GM18508 (cell line): ENCODE measurements around the gene ELF2.
"Not testable (repeated sequence)": the region's sequence is repeated elsewhere in the genome, so short reads cannot be mapped to it uniquely, and the experiment has no call there.

ENCODE experiments used
- ATAC-seq: cut with Tn5 transposase; IDR thresholded peaks from one replicate; pipeline ENCODE4 v1.9.1; 2021; ENCODE audit warnings: moderate number of reproducible peaks; ENCODE audit not compliant: insufficient read depth, unreplicated experiment

Gene ELF2

DNA sequence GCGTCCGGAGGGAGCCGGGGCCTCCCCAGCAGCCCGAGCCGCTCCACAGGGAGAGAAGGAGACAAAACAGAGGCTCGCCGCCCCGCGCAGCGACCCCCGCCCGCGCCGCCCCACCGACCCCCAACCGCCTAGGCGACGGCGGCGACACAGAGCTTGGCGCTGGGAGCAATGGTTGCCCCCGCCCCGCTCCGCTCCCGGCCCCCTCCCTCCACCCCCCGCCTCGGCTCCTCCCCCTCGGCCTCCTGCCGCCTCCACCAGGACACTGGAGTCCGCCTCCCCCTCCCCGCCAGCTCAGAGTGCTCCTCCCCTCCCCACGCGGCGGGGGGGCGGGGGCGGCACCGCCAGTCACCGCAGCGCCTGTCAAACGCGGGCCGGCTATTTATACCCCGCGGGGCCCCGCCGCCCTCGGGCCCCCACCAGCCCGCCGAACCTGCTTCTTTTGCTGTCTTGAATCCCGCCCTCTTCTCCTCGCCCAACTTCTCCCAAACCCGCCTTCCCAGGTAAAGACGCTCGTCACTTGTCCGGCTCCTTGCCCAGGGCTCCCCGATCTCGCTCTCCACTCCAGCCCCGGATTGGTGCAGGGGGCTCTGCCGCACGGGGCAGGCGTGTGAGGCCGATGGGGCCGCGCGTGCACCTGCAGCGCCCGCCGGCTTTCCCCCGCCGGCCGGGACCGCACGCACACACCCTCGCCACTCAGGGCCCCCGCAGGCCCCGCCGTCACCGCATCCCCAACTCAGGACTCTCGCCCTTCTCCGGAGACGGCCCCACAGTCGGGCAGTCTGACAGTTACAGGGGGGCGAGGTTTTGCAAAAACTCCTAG is at the start of gene ELF2:
TSS of gene ELF2 (minus strand) at position 170 of the 820 bp plus-strand sequence. CDS start 39,517 bp downstream, outside the sequence.
- peak; percentile 21 for ATAC-seq

DNA sequence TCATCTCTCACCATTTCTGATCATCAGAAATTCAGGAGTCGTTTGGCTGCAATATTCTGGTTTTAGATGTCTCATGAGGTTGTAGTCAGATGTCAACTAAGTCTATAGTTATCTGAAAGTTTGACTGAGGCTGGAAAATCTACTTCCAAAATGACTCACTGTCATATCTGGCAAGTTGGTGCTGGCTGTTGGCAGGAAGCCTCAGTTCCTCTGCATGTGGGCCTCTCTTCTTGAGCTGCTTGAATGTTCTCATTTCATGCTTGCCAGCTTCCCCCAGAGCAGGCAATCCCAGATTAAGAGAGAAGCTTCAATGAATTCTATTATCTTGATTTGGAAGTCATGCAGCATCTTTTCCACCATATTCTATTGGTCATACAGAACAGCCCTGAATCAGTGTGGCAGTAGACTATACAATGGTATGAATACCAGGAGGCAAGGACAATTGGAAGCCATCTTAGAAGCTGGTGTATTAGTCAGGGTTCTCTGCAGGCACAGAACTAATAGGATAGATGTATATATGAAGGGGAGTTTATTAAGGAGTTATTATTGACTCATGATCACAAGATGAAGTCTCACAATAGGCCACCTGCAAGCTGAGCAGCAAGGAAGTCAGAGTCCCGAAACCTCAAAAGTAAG is 46.8 kb upstream of the ELF2 start:
- no peak for ATAC-seq

DNA sequence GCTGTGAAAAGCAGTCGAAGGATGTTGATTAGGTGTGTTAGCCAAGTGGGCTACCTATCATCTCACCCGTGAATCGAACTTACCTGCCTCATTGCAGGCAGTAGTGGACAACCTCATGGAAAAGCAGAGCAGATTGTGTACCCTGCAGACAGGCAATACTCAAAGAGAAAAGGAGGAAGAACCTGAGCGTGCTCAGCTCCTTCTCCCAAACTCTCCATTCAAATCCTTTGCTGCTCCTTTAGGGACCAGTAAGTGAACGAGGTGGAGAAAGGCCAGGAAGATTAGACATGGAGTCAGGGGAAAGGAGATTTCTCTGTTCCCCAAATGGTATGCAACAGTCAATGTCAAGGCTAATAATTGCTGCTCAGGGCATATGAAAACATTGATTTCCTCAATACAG is 45.2 kb upstream of the ELF2 start:
- ATAC-seq, result no peak

- ATAC-seq, result no peak
Observed at GRCh38 chr4:139221687-139222086, 44.7 kb upstream of the ELF2 start.

DNA sequence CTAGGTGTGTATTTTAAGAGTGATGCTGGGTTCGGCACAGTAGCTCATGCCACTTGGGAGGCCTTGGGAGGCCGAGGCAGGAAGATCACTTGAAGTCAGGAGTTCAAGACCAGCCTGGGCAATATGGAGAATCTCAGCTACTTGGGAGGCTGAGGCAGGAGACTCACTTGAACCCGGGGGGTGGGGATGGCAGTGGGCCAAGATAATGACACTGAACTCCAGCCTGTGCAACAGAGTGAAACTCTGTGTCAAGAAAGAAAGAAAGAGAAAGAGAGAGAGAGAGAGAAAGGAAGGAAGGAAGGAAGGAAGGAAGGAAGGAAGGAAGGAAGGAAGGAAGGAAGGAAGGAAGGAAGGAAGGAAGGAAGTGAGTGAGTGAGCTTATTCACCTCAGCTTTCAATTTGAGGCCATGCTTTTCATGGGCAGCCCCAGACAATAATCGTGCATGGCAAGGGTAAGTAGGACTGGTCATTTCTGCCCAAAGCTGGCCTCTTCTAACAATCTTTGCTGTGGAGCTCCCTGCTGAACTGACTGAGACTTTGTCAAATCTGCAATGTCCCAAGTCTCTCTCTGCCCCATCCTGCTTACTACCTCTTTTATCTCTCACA is 42.5 kb upstream of the ELF2 start:
- no peak for ATAC-seq

GRCh38 chr4:139214039-139214534 is 37.1 kb upstream of the ELF2 start:
- ATAC-seq, result peak; percentile 99

DNA sequence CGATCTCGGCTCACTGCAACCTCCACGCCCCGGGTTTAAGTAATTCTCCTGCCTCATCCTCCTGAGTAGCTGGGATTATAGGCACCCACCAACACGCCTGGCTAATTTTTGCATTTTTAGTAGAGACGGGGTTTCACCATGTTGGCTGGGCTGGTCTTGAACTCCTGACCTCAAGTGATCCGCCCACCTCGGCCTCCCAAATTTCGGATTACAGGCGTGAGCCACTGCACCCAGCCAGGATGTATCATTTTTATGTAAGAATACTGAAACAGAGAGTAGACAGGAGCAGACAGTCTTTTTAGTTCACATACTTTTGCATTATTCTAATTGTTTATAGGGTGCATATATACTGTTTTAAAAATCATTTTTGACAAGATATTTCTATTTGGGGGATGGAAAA is 36.6 kb upstream of the ELF2 start:
- not testable (repeated sequence) for ATAC-seq

GRCh38 chr4:139212900-139213299 is 35.9 kb upstream of the ELF2 start:
- no peak for ATAC-seq

DNA sequence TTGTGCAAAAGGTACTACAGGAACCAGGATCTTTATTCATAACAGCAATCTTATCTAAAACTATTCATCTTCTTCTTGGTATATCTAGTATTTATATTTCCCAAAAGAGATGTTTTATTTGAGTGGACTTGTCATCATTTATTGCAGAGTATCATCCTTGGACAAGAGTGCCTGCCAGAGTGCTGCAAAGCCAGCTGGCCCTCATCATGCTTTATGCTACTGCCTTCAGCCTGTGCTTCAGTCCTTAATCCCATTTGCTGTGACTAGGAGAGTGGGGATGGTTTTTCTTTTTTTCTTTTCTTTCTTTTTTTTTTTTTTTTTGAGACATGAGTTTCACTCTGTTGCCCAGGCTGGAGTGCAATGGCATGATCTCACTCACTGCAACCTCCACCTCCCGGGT is 33.5 kb upstream of the ELF2 start:
- no peak for ATAC-seq

GRCh38 chr4:139209470-139210063 is 32.5 kb upstream of the ELF2 start:
- ATAC-seq, result no peak

DNA sequence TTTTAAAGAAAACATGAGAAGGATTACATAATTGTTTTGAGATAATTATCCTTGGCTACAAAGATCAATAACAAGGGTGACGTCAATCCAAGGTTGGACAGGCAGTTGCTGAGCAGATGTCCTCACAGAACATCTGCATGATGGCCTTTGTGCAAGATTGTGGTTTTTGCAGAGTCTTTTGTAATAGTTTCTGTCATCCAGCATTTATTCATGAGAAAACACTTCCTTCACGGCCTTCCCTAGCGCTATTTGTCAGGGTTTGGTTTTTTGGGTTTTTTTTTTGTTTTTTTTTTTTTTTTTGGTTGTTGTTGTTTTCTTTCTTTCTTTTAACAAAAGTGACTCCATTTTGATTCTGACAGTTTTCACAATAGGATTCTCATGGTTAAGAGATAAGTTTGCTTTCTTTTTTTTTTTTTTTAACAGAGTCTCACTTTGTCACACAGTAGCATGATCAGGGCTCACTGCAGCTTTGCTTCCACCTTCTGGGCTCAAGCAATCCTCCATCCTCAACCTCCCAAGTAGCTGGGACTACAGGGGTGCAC is 31.5 kb upstream of the ELF2 start:
- ATAC-seq, result no peak

DNA sequence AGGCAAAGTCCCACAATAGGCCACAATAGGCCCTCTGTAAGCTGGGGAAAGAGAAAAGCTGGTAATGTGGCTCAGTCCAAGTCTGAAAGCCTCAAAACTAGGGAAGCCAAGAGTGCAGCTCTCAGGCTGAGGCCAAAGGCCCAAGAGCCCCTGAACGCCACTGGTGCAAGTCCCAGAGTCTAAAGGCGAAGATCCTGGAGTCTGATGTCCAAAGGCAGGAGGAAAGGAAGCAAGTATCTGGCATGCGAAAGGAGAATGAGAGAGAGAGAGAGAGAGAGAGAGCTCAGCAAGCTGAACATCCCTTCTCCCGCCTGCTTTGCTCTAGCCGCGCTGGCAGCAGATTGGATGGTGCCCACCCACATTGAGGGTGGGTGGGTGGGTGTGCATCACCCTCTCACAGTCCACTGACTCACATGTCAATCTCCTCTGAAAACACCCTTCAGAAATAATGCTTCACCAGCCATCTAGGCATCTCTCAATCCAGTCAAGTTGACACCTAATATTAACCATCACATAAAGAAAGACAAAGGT is 30.9 kb upstream of the ELF2 start:
- ATAC-seq, result no peak

DNA sequence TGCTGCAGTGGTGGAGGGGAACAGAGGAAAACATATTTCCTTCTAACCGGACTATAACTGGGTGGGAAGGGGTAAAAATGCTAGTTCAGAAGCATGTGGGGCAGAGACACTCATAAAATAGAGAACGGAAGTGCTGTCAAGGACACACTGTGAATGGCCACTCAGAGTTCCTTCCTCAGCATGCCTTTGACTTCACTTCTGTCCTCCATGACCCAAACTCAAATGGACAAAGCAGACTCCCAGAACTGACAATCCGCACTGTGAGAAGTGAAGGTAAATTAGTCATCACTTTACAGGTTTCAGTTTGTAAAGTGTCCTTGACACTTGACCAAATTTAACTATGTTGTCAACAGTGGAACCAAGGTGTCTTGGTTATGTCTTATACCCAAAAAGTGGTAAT is 30.2 kb upstream of the ELF2 start:
- no peak for ATAC-seq

- no peak for ATAC-seq
Observed at GRCh38 chr4:139202991-139203390, 26.0 kb upstream of the ELF2 start.

DNA sequence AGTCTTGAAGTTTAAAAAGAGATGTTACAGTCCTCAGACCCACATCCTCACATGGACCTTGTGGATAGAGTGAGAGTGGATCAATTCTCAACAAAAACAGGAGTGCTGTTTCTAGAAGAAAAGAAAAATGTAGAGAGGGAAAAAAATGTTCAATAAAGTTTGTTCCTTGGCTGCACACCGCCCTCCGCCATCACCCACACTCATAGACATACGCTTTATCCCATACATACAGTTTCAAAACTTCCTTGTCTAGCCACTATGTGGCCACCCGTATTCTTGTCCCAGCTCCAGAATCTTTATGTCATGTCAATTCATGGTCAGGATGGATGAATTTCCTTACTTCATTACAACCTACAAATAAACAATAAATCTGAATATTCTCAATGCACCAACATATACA is 23.5 kb upstream of the ELF2 start:
- no peak for ATAC-seq

DNA sequence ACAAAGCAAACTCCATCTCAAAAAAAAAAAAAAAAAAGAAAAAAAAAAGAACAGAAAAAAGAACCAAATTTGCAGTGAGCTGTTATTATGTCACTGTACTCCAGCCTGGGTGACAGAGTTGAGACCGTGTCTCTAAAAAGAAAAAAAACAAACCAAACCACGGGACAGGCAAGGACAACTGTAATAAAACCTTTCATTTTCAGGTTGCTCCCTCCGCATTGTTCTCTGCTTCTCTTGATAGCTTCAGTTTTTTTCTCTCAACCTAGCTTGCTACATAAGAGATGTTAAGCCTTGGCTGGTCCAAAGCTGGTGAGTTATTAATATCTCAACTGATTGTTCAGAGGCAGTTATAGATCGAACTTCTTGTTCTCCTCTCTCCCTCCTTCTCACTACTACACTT is 23.1 kb upstream of the ELF2 start:
- no peak for ATAC-seq

- not testable (repeated sequence) for ATAC-seq
Observed at GRCh38 chr4:139197214-139197613, 20.2 kb upstream of the ELF2 start.

- no peak for ATAC-seq
Observed at GRCh38 chr4:139196462-139196861, 19.4 kb upstream of the ELF2 start.

GRCh38 chr4:139191373-139191772 is 14.4 kb upstream of the ELF2 start:
- ATAC-seq, result no peak

DNA sequence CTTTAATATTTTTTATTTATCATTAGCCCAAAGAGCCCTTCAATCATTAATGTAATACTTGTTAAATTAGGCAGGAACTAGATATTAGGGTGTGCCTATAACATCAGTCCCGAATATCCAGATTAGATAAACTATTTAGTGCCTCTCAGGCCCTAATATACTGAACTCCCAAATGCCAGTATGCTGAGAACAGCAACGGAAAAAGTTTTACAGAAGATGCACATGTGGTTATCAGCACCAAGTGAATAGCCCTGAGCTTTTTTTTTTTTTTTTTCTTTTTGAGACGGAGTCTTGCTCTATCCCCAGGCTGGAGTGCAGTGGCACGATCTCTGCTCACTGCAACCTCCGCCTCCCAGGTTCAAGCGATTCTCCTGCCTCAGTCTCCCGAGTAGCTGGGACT is 13.0 kb upstream of the ELF2 start:
- no peak for ATAC-seq

GRCh38 chr4:139189417-139189749 is 12.4 kb upstream of the ELF2 start:
- ATAC-seq, result no peak
